ENCODE results near the gene MSH5.

The MSH5 gene

GRCh38 chr6:31761343-31761742 is 21.5 kb downstream of the MSH5 start:
- no peak overlapping the region for H2AFZ ChIP-seq (ENCODE audit: low read depth, low read length)
- no peaks in the 10 kb centered on the region for H4K20me1 ChIP-seq (ENCODE audit: insufficient read depth, low read length)
- no peaks in the 10 kb centered on the region for H3K79me2 ChIP-seq (ENCODE audit: low read length)
- no peaks in the 10 kb centered on the region for H3K9me3 ChIP-seq (ENCODE audit: insufficient read depth, low read length)
- no peak overlapping the region for H3K4me2 ChIP-seq (ENCODE audit: low read length)
- H3K4me3 ChIP-seq (ENCODE audit: low read length): no peak overlapping the region
- H3K36me3 ChIP-seq (replicated peaks; ENCODE audit: low read depth, low read length): peaks cover 4% of the 10 kb centered on the region
- TF ChIP-seq CTCF (IDR thresholded peaks at IDR 0.05; ENCODE audit: low read depth, low read length) (no peak), EZH2phosphoT487 (IDR thresholded peaks at IDR 0.05; ENCODE audit: low read depth) (no peak)
- no peak overlapping the region for H3K9ac ChIP-seq (ENCODE audit: low read length)
- H3K27ac ChIP-seq (ENCODE audit: low read length): no peak overlapping the region
- H3K4me1 ChIP-seq (ENCODE audit: low read length): no peaks in the 10 kb centered on the region
- H3K27me3 ChIP-seq (ENCODE audit: low read depth, low read length): no peaks in the 10 kb centered on the region

GRCh38 chr6:31762356-31762755 is 22.6 kb downstream of the MSH5 start, which contains the start of gene SAPCD1:
Gene SAPCD1, plus strand, starts transcription at chr6:31762656. Its CDS starts 399 bp downstream, at chr6:31763055.
- TF ChIP-seq EZH2phosphoT487 (IDR thresholded peaks at IDR 0.05; ENCODE audit: low read depth) (no peak), CTCF (IDR thresholded peaks at IDR 0.05; ENCODE audit: low read depth, low read length) (no peak)
- Histone ChIP-seq H3K79me2 (ENCODE audit: low read length) (no peaks in the 10 kb centered on the region), H3K4me2 (ENCODE audit: low read length) (no peak within 1 kb of the TSS), H2AFZ (ENCODE audit: low read depth, low read length) (no peak within 1 kb of the TSS), H3K36me3 (replicated peaks; ENCODE audit: low read depth, low read length) (peaks cover 4% of the 10 kb centered on the region), H3K4me1 (ENCODE audit: low read length) (no peaks in the 10 kb centered on the region), H3K9me3 (ENCODE audit: insufficient read depth, low read length) (no peaks in the 10 kb centered on the region), H3K27ac (ENCODE audit: low read length) (no peak within 1 kb of the TSS), H3K27me3 (ENCODE audit: low read depth, low read length) (no peaks in the 10 kb centered on the region), H3K4me3 (ENCODE audit: low read length) (no peak within 1 kb of the TSS), H4K20me1 (ENCODE audit: insufficient read depth, low read length) (no peaks in the 10 kb centered on the region), H3K9ac (ENCODE audit: low read length) (no peak within 1 kb of the TSS)

- Histone ChIP-seq H3K79me2 (ENCODE audit: low read length) (no peaks in the 10 kb centered on the region), H3K36me3 (replicated peaks; ENCODE audit: low read depth, low read length) (peaks cover 4% of the 10 kb centered on the region), H3K9me3 (ENCODE audit: insufficient read depth, low read length) (no peaks in the 10 kb centered on the region), H3K4me3 (ENCODE audit: low read length) (no peak overlapping the region), H3K4me2 (ENCODE audit: low read length) (no peak overlapping the region), H3K27ac (ENCODE audit: low read length) (no peak overlapping the region), H3K9ac (ENCODE audit: low read length) (no peak overlapping the region), H3K4me1 (ENCODE audit: low read length) (no peaks in the 10 kb centered on the region), H3K27me3 (ENCODE audit: low read depth, low read length) (no peaks in the 10 kb centered on the region), H2AFZ (ENCODE audit: low read depth, low read length) (no peak overlapping the region), H4K20me1 (ENCODE audit: insufficient read depth, low read length) (no peaks in the 10 kb centered on the region)
- TF ChIP-seq CTCF (IDR thresholded peaks at IDR 0.05; ENCODE audit: low read depth, low read length) (no peak), EZH2phosphoT487 (IDR thresholded peaks at IDR 0.05; ENCODE audit: low read depth) (no peak)
Measured at GRCh38 chr6:31762878-31763618, 23.2 kb downstream of the MSH5 start.

GRCh38 chr6:31763619-31763940 is 23.8 kb downstream of the MSH5 start:
- Histone ChIP-seq H3K9me3 (ENCODE audit: insufficient read depth, low read length) (no peaks in the 10 kb centered on the region), H2AFZ (ENCODE audit: low read depth, low read length) (no peak overlapping the region), H3K27ac (ENCODE audit: low read length) (no peak overlapping the region), H3K4me1 (ENCODE audit: low read length) (no peaks in the 10 kb centered on the region), H3K9ac (ENCODE audit: low read length) (no peak overlapping the region), H3K79me2 (ENCODE audit: low read length) (no peaks in the 10 kb centered on the region), H3K4me2 (ENCODE audit: low read length) (no peak overlapping the region), H3K4me3 (ENCODE audit: low read length) (no peak overlapping the region), H4K20me1 (ENCODE audit: insufficient read depth, low read length) (no peaks in the 10 kb centered on the region), H3K36me3 (replicated peaks; ENCODE audit: low read depth, low read length) (peaks cover 4% of the 10 kb centered on the region), H3K27me3 (ENCODE audit: low read depth, low read length) (no peaks in the 10 kb centered on the region)
- TF ChIP-seq EZH2phosphoT487 (IDR thresholded peaks at IDR 0.05; ENCODE audit: low read depth) (no peak), CTCF (IDR thresholded peaks at IDR 0.05; ENCODE audit: low read depth, low read length) (no peak)

All from OCI-LY3 (cell line).